ENCODE data around the gene AVEN.
"Not testable (repeated sequence)": the region's sequence is repeated elsewhere in the genome, so short reads cannot be mapped to it uniquely, and the experiment has no call there.

AVEN gene

GRCh38 chr15:33852094-33852493 is 186.9 kb downstream of the AVEN start:
- DNase-seq: no peak

GRCh38 chr15:33851079-33851478 is 187.9 kb downstream of the AVEN start:
- no peak for DNase-seq

GRCh38 chr15:33848011-33848410 is 191.0 kb downstream of the AVEN start:
- no peak for DNase-seq

- DNase-seq: no peak
These were observed 192.1 kb downstream of the AVEN start for GRCh38 chr15:33846862-33847261.

DNA sequence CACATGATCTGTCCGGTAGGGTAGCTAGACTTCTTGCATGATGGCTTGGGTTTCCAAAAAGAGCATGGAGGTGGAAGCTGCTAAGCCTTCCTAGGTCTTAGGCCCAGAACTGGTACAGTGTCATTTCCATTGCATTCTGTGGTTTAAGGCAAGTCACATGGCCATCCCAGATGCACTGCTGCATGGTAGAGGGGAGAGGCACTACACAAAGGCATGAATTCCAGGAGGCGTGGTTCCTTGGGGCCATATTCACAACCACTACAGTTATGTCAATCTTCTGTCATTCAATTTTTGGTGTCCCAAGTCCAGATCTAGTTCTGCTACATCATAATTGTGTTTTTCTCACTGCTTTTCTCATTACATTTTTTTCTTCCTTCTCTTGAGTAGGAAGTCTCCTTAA is 192.9 kb downstream of the AVEN start:
- no peak for DNase-seq

DNA sequence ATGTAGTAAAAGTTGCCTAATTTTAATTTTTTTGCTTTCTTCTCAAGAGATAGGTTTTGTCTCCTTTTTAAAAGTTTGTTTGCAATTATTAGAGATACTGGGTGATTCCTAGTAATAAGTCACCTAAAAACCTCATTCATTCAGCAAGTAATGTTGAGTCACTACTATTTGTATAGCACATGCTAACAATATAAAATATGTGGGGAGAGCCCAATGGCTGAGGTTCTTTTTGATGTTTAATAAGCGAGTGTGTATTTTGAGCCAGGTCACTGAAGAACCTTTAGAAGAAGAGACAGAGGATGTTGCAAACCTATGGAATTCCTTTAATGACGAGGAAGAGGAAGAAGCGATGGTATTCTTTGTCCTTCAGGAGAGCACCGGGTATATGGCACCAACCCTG is 194.4 kb downstream of the AVEN start:
- DNase-seq: no peak

DNA sequence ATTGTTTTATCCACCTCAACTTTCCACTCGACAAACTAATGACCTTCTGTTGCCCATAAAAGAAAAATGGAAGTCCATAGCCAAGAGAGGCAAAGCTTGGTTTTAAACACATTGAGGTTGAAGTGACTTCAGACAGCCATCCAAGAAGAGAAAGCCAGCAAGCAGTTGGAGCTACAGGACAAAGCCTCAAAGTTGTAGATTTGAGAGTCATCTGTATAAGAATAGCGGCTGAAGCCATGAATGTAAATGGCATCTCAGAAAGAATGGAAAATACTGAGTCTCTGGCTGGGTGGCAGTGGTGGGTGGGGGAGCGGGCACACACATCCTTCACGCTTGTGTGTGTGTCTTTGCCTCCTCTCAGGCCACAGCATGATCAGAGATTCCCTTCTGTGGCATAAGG is 194.8 kb downstream of the AVEN start:
- no peak for DNase-seq

DNA sequence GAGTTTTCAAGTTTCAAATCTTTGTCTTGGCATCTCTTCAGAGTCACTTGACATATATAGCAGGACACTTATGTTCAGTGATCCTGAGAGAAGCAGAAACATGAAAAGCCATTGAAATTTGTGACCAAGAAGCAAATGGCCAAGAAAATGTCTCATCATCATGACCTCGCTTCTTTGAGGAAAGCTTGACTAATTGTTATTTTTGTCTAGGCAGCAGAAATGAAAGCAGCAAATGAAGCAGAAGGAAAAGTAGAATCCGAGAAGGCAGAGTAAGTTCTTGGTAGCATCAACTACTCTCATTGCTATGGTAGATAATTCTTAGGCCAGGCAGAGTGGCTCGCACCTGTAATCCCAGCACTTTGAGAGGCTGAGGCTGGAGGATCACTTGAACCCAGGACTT is 198.4 kb downstream of the AVEN start:
- no peak for DNase-seq

DNA sequence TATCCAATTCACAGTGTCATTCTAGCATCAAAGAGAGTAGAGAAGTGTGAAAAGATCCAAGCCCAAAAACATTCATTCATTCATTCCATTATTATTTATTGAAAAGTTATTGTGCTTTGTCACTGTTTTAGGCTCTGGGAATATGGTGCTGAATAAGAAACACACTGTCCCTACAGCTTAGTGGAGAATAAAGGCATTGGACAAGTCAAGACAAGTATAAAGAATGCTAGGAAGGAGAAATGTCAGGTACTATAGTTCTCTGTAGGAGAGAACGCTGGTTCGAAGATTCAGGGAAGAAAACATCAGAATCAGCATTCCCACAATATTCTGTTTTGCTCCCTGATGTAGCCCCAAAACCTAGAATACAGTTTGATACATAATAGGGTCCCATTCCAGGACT is 199.5 kb downstream of the AVEN start:
- no peak for DNase-seq

GRCh38 chr15:33837294-33837693 is 201.7 kb downstream of the AVEN start:
- no peak for DNase-seq

- DNase-seq: no peak
These were observed 203.9 kb downstream of the AVEN start for GRCh38 chr15:33834892-33835743.

GRCh38 chr15:33831646-33832045 is 207.4 kb downstream of the AVEN start:
- DNase-seq: no peak

- DNase-seq: no peak
These were observed 208.7 kb downstream of the AVEN start for GRCh38 chr15:33830351-33830750.

- DNase-seq: no peak
These were observed 212.8 kb downstream of the AVEN start for GRCh38 chr15:33826201-33826600.

DNA sequence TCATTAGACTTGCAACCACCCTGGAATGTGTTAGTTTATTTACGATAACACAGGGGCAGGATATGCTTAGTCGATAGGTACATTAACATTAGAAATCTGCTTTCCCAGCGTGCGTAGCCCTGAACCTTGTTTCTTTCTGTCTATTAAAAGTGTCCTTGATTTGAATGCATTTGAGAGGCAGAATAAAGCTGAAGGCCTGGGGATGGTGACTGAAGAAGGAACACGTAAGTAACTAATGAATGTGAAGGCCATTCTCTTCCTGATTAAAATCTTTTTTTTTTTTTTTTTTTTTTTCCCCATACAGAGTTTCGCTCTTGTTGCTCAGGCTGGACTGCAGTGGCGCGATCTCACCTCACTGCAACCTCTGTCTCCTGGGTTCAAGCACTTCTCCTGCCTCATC is 213.6 kb downstream of the AVEN start:
- DNase-seq: no peak

DNA sequence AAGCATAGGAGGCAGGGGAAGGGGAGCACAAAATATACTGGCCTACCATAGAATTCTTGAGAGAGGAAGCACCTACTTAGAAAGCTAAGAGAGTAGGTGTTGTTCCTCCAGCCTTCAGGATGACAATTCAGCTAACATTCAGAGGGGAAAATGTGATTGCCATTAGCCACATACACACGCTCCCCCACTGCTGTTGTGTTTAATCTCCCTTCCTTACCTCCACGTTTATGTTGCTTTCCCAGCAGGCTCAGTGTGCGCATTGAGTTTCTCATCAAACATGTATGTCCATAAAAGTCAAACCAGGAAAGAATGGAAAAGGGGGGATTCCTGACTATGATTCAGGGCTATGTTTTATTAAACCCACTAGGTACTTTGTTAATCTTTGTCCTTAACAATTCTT is 215.9 kb downstream of the AVEN start:
- no peak for DNase-seq

DNA sequence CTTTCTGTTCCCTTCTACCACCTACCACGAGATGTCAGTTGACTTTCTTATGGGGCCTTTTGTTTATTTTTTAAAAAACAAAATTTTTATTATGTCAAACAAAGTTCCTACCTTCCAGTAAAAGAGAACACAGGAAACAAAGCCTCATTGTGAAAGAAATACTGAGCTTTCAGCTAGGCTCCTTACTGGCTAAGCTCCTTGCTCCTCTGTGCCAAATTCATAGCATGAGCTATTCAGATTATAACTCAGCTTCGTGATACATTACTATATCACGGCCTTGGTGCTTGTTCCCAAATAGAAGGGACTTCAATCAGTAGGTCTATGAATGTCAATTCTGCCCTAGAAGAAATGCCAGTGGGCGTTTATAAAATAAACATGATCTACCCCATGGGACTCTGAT is 216.5 kb downstream of the AVEN start:
- no peak for DNase-seq

DNA sequence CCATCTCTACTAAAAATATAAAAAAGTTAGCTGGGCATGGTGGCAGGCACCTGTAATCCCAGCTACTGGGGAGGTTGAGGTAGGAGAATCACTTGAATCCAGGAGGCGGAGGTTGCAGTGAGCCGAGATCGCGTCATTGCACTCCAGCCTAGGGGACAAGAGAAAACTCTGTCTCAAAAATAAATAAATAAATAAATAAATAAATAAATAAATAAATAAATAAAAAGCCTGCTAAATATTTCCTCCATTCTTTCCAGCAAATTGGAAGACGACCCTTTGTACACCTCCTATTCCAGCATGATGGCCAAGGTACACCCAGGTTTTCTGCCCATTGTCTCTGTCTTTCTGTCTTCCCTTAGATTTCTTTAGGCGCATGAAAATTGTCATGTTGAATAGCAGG is 219.5 kb downstream of the AVEN start:
- not testable (repeated sequence) for DNase-seq

All from nucleus accumbens (tissue), 56 donors.